Activated naive CD8-positive, alpha-beta T cell treated with anti-CD3 and anti-CD28 coated beads, Interleukin-2, amount 50 U/mL, for 24 hours (primary cell): ENCODE results near the gene OMG.
"Not testable (repeated sequence)": the region's sequence is repeated elsewhere in the genome, so short reads cannot be mapped to it uniquely, and the experiment has no call there.

Source experiments
- ATAC-seq: fragments of 150-1000 bp; cut with Tn5 transposase; one replicate; pipeline ENCODE4 v1.10.0; 2021
- DNase-seq: peaks from one replicate; pipeline ENCODE4 v3.0.0; 2021
- H3K27ac Mint-ChIP-seq: one replicate; pipeline ENCODE4 v1.8.0; 2021; ENCODE audit warnings: mild to moderate bottlenecking, mixed read lengths
- H3K27me3 Mint-ChIP-seq: one replicate; pipeline ENCODE4 v1.8.0; 2021; ENCODE audit warnings: mixed read lengths
- H3K36me3 Mint-ChIP-seq: one replicate; pipeline ENCODE4 v1.8.0; 2021; ENCODE audit warnings: low read depth, mixed read lengths
- H3K4me1 Mint-ChIP-seq: one replicate; pipeline ENCODE4 v1.8.0; 2021; ENCODE audit warnings: mixed read lengths
- H3K4me3 Mint-ChIP-seq: one replicate; pipeline ENCODE4 v1.8.0; 2021; ENCODE audit warnings: mild to moderate bottlenecking, moderate library complexity, mixed read lengths
- H3K9me3 Mint-ChIP-seq: one replicate; pipeline ENCODE4 v1.8.0; 2021; ENCODE audit warnings: mixed read lengths

The OMG gene, protein sequence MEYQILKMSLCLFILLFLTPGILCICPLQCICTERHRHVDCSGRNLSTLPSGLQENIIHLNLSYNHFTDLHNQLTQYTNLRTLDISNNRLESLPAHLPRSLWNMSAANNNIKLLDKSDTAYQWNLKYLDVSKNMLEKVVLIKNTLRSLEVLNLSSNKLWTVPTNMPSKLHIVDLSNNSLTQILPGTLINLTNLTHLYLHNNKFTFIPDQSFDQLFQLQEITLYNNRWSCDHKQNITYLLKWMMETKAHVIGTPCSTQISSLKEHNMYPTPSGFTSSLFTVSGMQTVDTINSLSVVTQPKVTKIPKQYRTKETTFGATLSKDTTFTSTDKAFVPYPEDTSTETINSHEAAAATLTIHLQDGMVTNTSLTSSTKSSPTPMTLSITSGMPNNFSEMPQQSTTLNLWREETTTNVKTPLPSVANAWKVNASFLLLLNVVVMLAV

DNA sequence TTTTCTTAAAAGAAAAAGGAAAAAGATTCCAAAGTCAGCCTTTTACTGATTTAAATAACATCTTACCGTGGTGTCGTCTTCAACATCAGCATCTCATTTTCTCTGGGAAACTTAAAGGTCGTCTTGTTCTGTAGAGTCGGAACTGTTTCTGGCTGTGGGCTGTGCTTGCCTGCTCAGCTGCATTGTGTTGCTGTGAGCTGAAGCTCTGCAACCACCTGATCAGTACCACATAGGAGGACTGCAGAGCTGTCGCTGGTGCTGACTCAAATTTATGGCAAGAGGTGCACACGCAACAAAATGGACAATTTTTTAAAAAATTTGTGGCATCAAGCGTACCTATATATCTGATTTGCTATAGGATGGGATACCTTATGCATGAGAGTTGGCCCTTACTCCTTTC is at the start of gene OMG:
TSS of gene OMG (minus strand) at position 150 of the 400 bp plus-strand sequence. CDS start 908 bp downstream, outside the sequence.
- no peak within 1 kb of the TSS for H3K4me3 Mint-ChIP-seq
- DNase-seq (no peak), ATAC-seq (no peak)
- H3K4me1 Mint-ChIP-seq, result peaks cover 16% of the 10 kb centered on the region
- H3K9me3 Mint-ChIP-seq, result no peaks in the 10 kb centered on the region
- no peak within 1 kb of the TSS for H3K27ac Mint-ChIP-seq
- no peaks in the 10 kb centered on the region for H3K36me3 Mint-ChIP-seq
- no peaks in the 10 kb centered on the region for H3K27me3 Mint-ChIP-seq

DNA sequence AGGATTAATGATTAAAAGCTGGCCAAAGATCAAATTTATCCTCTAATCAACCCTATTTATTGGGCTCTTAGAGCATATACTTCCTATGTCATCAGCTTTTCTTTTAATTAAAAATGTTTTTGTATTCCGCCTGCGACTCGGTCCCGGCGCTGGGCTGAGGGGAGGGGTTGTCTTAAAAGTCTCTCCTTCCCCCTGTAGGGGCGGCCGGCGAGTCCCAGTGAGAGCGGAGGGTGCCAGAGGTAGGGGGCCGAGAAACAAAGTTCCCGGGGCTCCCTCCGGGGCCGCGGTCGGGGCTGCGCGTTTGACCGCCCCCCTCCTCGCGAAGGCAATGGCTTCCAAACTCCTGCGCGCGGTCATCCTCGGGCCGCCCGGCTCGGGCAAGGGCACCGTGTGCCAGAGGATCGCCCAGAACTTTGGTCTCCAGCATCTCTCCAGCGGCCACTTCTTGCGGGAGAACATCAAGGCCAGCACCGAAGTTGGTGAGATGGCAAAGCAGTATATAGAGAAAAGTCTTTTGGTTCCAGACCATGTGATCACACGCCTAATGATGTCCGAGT is 48.2 kb upstream of the OMG start:
- ATAC-seq, H3K27ac Mint-ChIP-seq, H3K4me3 Mint-ChIP-seq, DNase-seq, H3K4me1 Mint-ChIP-seq, H3K27me3 Mint-ChIP-seq, H3K9me3 Mint-ChIP-seq: not testable (repeated sequence)
- H3K36me3 Mint-ChIP-seq, result peaks cover 19% of the 10 kb centered on the region

GRCh38 chr17:31339906-31340661 is 43.0 kb upstream of the OMG start:
- Mint-ChIP-seq H3K27ac (no peak overlapping the region), H3K4me3 (no peak overlapping the region), H3K9me3 (no peaks in the 10 kb centered on the region), H3K27me3 (no peaks in the 10 kb centered on the region), H3K4me1 (no peaks in the 10 kb centered on the region), H3K36me3 (peaks cover 23% of the 10 kb centered on the region)
- DNase-seq, result no peak
- ATAC-seq, result no peak

DNA sequence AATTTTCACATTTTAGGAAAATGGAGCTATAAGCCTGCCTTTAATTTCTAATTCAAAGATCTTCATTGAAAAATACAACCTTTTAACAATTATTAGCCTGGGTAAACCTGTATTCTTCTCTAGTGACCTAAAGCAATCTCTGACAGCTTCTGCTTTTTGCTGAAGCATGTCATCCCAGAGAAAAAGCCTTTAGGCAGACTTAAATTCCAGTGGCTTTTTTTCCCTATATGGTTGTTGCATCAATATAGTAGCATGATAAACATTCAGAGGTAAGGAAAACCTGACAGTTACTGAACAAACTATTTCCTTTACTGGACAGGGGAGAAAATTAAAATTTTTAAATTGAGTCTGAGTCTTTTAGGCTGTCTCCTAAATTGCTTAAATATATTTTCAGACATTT is 32.2 kb upstream of the OMG start:
- peak overlapping the region; percentile 20 for H3K4me3 Mint-ChIP-seq

DNA sequence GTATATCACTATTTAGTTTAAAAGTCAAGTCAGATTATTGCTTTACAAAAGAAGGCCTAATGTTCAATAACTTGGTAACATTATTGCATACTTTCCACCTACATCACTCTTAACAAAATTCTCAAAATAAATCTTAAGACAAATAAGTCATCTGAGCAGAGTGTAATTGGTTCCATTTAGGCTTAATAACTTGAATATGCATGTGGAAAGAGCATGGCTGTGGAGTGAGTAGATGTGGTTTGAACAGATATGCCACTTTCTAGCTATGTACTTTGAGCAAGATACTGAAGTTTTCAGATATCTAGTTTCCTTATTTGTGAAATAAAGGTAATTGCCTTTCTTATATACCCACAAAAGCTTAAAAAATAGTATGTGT is 31.1 kb upstream of the OMG start:
- H3K27me3 Mint-ChIP-seq, result no peaks in the 10 kb centered on the region
- peaks cover 12% of the 10 kb centered on the region for H3K36me3 Mint-ChIP-seq
- ATAC-seq, result peak; percentile 90
- DNase-seq, result no peak
- peaks cover 49% of the 10 kb centered on the region for H3K4me1 Mint-ChIP-seq
- H3K9me3 Mint-ChIP-seq, result no peaks in the 10 kb centered on the region
- H3K27ac Mint-ChIP-seq, result peak overlapping the region; percentile 76
- H3K4me3 Mint-ChIP-seq, result peak overlapping the region; percentile 7

More for the DNA sequence above, 32.2 kb upstream of the OMG start:
- Mint-ChIP-seq H3K9me3 (no peaks in the 10 kb centered on the region), H3K36me3 (peaks cover 12% of the 10 kb centered on the region), H3K4me1 (peaks cover 44% of the 10 kb centered on the region), H3K27me3 (no peaks in the 10 kb centered on the region), H3K27ac (peak overlapping the region; percentile 71)
- DNase-seq (no peak), ATAC-seq (no peak)

- Mint-ChIP-seq H3K4me1 (peaks cover 52% of the 10 kb centered on the region), H3K27me3 (no peaks in the 10 kb centered on the region), H3K4me3 (peak overlapping the region; percentile 7), H3K36me3 (peaks cover 12% of the 10 kb centered on the region), H3K27ac (peak overlapping the region; percentile 76), H3K9me3 (no peaks in the 10 kb centered on the region)
- peak; percentile 77 for ATAC-seq
- DNase-seq, result no peak
These were observed 30.6 kb upstream of the OMG start for GRCh38 chr17:31327534-31328159.

DNA sequence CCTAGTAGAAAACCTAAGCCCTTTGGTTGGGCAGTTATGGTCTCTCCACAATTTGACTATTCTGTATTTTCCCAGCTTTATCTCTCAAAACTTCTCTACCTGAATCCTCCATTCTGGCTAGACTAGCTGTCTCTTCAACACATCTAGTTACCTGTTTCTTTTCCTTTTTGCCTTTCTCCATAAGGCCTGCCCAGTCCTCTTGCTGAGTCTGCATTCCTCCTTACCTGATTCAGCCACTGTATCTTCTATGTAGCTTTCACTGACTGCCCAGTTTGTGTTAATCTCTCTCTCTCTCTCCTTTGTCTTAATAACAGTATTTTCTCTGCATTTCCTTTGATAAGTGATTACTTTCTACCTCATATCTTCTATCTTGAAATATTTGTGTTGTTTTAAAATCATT is 26.5 kb upstream of the OMG start:
- H3K4me1 Mint-ChIP-seq, result peaks cover 42% of the 10 kb centered on the region
- no peak for ATAC-seq
- peaks cover 27% of the 10 kb centered on the region for H3K36me3 Mint-ChIP-seq
- no peak overlapping the region for H3K4me3 Mint-ChIP-seq
- H3K9me3 Mint-ChIP-seq, result no peaks in the 10 kb centered on the region
- no peak for DNase-seq
- peak overlapping the region; percentile 51 for H3K27ac Mint-ChIP-seq
- H3K27me3 Mint-ChIP-seq, result no peaks in the 10 kb centered on the region

DNA sequence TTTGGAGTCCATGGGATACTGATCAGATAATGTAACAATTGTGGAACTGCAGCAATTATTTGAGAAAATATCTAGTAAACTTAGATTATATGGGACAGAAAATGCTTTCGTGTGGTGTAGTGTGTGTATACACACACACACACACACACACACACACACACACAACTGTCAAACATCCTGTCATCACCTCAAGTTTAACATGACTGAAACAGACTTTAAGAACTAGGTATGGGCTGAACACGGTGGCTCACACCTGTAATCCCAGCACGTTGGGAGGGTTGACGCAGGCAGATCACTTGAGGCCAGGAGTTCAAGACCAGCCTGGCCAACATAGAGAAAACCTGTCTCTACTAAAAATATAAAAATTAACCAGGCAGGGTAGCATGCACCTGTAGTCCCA is 24.9 kb upstream of the OMG start:
- no peaks in the 10 kb centered on the region for H3K27me3 Mint-ChIP-seq
- DNase-seq (no peak), ATAC-seq (peak; percentile 25)
- peak overlapping the region; percentile 86 for H3K4me3 Mint-ChIP-seq
- peaks cover 30% of the 10 kb centered on the region for H3K36me3 Mint-ChIP-seq
- peak overlapping the region; percentile 98 for H3K27ac Mint-ChIP-seq
- peaks cover 42% of the 10 kb centered on the region for H3K4me1 Mint-ChIP-seq
- no peaks in the 10 kb centered on the region for H3K9me3 Mint-ChIP-seq

- H3K9me3 Mint-ChIP-seq, result no peaks in the 10 kb centered on the region
- H3K27ac Mint-ChIP-seq, result peak within 1 kb of the TSS; percentile 98
- DNase-seq (peak; percentile 72), ATAC-seq (peak; percentile 98)
- no peaks in the 10 kb centered on the region for H3K27me3 Mint-ChIP-seq
- peaks cover 28% of the 10 kb centered on the region for H3K36me3 Mint-ChIP-seq
- peaks cover 44% of the 10 kb centered on the region for H3K4me1 Mint-ChIP-seq
- H3K4me3 Mint-ChIP-seq, result peak within 1 kb of the TSS; percentile 86
These were observed 24.4 kb upstream of the OMG start, which contains the start of gene EVI2A for GRCh38 chr17:31321481-31321880. TSS of gene EVI2A (minus strand) at chr17:31321622. CDS start at chr17:31319013, 2,609 bp downstream.

GRCh38 chr17:31320791-31321190 is 23.8 kb upstream of the OMG start:
- Mint-ChIP-seq H3K9me3 (no peaks in the 10 kb centered on the region), H3K27ac (peak overlapping the region; percentile 98), H3K27me3 (no peaks in the 10 kb centered on the region), H3K4me3 (peak overlapping the region; percentile 86), H3K36me3 (peaks cover 27% of the 10 kb centered on the region), H3K4me1 (peaks cover 50% of the 10 kb centered on the region)
- DNase-seq (no peak), ATAC-seq (no peak)

GRCh38 chr17:31320241-31320640 is 23.2 kb upstream of the OMG start:
- Mint-ChIP-seq H3K4me3 (peak overlapping the region; percentile 86), H3K27ac (peak overlapping the region; percentile 98), H3K36me3 (peaks cover 27% of the 10 kb centered on the region), H3K27me3 (no peaks in the 10 kb centered on the region), H3K4me1 (peaks cover 55% of the 10 kb centered on the region), H3K9me3 (no peaks in the 10 kb centered on the region)
- DNase-seq (no peak), ATAC-seq (no peak)

DNA sequence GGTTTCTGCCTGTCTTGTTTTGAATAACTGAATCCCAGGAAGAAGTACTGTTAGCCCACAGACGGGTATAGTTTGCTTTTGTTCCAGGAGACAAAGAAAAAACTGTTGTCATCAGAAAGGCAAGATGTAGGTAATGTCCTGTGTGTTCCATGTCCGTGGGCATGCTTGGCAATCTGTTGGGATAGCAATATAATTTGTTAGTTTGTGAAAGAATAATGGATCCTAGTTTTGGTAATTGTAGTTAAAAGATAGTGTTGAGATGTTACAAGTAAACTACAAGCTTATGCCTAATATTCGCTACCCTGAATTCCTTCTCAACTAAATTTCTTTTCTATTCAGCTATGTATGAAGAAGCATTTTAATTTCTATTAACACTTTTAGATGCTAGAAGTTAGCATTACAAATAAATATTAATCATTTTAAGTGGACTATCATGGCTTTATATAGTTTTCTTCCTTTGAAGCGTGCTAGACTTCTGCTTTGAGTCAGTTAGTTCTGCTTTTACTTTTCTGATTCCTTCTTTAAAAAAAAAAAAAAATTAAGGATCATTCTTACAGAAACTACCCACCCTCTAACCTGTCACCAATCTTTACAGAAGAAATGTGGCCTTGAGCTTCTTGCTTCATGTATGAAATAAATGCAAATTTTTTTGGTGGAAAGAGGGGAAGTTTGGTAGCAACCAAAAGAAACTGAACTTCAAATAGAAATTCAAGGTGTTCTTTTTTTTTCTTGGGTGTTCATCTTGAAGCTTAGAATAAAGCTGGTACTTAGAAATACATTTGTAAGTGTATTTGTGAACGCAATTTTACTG is 22.0 kb upstream of the OMG start:
- Mint-ChIP-seq H3K27ac (peak overlapping the region; percentile 98), H3K4me3 (peak overlapping the region; percentile 86), H3K36me3 (peaks cover 27% of the 10 kb centered on the region), H3K27me3 (no peaks in the 10 kb centered on the region), H3K4me1 (peaks cover 65% of the 10 kb centered on the region), H3K9me3 (no peaks in the 10 kb centered on the region)
- ATAC-seq (no peak), DNase-seq (no peak)

DNA sequence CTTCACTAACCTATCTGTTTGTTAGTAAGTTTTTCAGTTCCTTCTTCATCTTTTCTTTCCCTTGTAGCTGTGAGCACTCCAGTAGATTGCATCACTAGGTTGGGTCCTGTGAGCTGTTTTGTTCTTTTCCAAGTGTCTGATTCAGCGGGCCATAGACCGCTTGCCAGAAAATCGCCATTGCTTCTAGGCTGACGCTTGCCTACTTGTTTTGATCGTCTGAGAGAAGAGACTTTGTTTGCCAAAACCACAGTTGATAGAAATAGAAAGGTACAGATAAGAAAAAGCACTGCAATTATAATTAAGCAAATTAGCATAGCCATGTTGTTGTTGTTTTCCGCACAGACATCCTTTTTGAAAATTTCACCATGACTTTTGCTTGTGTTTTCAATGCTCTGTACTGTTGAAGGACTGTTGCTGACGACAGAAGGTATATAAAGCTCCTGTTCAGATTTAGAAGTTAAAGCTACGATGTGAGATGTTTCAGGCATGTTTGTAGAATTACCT is 21.3 kb upstream of the OMG start:
- Mint-ChIP-seq H3K27ac (peak overlapping the region; percentile 98), H3K27me3 (no peaks in the 10 kb centered on the region), H3K9me3 (no peaks in the 10 kb centered on the region), H3K4me3 (peak overlapping the region; percentile 86), H3K4me1 (peaks cover 62% of the 10 kb centered on the region), H3K36me3 (peaks cover 27% of the 10 kb centered on the region)
- peak; percentile 42 for ATAC-seq
- DNase-seq, result peak; percentile 48
